Measurements from ENCODE around the gene FNDC8. TPM values are rescaled to one million over a fixed set of nuclear protein-coding genes. Genes with fewer than 3 reads are reported as not detected.

Gene FNDC8
- total and polyA plus RNA-seq, 2 of the 4 experiments (the other 2 are of a cell fraction): not detected

DNA sequence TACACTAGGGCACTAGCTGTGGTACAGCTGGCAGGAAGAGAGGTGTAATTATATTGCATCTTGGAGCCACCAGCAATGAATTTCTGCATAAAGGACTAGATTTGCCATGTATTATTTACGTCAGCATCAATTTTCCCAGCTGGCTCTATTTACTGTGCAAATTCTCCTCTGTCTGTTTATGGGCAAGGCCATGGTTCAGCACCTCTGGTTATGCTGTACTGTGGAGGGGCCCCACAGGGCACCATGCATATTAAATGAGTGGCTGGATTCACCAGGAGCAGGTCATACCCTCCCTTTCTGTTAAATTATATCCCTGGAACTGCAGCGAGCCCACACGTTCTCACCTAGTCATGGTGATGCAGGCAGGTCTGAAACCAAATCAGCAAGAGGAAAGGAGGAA, 21.5 kb upstream of the FNDC8 start:
- Histone ChIP-seq H2AK5ac (ENCODE audit: low read depth, low read length) (no peak overlapping the region), H3K18ac (ENCODE audit: low read depth, low read length) (no peak overlapping the region), H3K4me1 (ENCODE audit: control insufficient read depth, insufficient read depth, low read length) (no peaks in the 10 kb centered on the region), H4K20me1 (ENCODE audit: insufficient read depth, low read length) (no peaks in the 10 kb centered on the region), H3K36me3 (ENCODE audit: control insufficient read depth, insufficient read depth, low read length) (peaks cover 30% of the 10 kb centered on the region), H3K4me3 (ENCODE audit: insufficient read depth, low read depth, low read length) (no peak overlapping the region), H3K4me2 (ENCODE audit: low read depth, low read length) (no peak overlapping the region), H4K8ac (ENCODE audit: low read depth in 2 of 2, low read length in 2 of 2) (no peak overlapping the region), H3K14ac (replicated peaks; ENCODE audit: low read depth, low read length) (no peak overlapping the region), H3K4ac (ENCODE audit: low read depth, low read length) (no peak overlapping the region), H2BK20ac (ENCODE audit: low read depth, low read length) (no peak overlapping the region), H2AK9ac (replicated peaks; ENCODE audit: low read depth, low read length, poor library complexity) (no peak overlapping the region), H2BK15ac (ENCODE audit: low read depth, low read length) (no peak overlapping the region), H3K79me1 (ENCODE audit: low read depth in 1 of 2, low read length in 2 of 2) (no peaks in the 10 kb centered on the region; a peak in 1 of 4 replicates), H2BK5ac (ENCODE audit: low read depth, low read length, poor library complexity, severe bottlenecking) (no peak overlapping the region), H3K23ac (ENCODE audit: low read depth, low read length) (no peak overlapping the region), H3K9me3 (ENCODE audit: control insufficient read depth, insufficient read depth, low read length) (no peaks in the 10 kb centered on the region), H3K56ac (ENCODE audit: extremely low read depth, insufficient read depth, low read length) (no peak overlapping the region), H3K27ac (ENCODE audit: insufficient read depth, low read length) (no peak overlapping the region), H3K9me1 (ENCODE audit: insufficient read depth, low read length) (no peaks in the 10 kb centered on the region; the same call in 1 of the 2 replicates), H4K5ac (ENCODE audit: low read depth, low read length) (no peak overlapping the region), H2AFZ (replicated peaks; ENCODE audit: low read length, poor library complexity) (no peak overlapping the region), H3K27me3 (ENCODE audit: control insufficient read depth, insufficient read depth, low read length) (no peaks in the 10 kb centered on the region), H2BK120ac (ENCODE audit: low read depth, low read length) (no peak overlapping the region), H3K9ac (ENCODE audit: low read depth, low read length) (no peak overlapping the region), H4K91ac (ENCODE audit: insufficient read depth, low read depth, low read length) (no peak overlapping the region)
- BruUV-seq (replicated peaks): no TSS peak
- CTCF ChIA-PET: no interaction called here
- WGBS, 2 experiments (ENCODE audit: extremely low coverage in 2 of 2, insufficient read length in 1 of 2): 100% methylated on average over 1 of the region's 3 CpGs; no CpG with 5 or more reads in 1 of the 2 experiments
- TF ChIP-seq MXI1 (IDR thresholded peaks at IDR 0.05; ENCODE audit: borderline replicate concordance, low read depth, low read length): no peak
- TF ChIP-seq ELK1 (IDR thresholded peaks at IDR 0.05; ENCODE audit: borderline replicate concordance, low read depth, low read length): no peak
- TF ChIP-seq BHLHE40 (IDR thresholded peaks at IDR 0.05; ENCODE audit: low read depth, low read length): no peak
- TF ChIP-seq RCOR1 (IDR thresholded peaks at IDR 0.05; ENCODE audit: insufficient replicate concordance, low read length): no peak
- no peak for TF ChIP-seq CTCF (conservative IDR thresholded peaks at IDR 0.05; ENCODE audit: low read depth, low read length)
- DNase-seq: no peak
- in situ Hi-C loops (cut with MboI; ENCODE audit: low sequenced_read_pairs): loop anchor here (25.0 kb wide), 2 partner anchors 463 to 838 kb away; partner anchors contain the start of genes CCL2 and CCL7
- ATAC-seq (ENCODE audit: low read depth): no peak
- dilution Hi-C loops (cut with HindIII; ENCODE audit: low sequenced_read_pairs, unreplicated experiment): no loop called here
- intact Hi-C loops (cut with micrococcal nuclease): no loop called here
- POLR2A ChIA-PET (ENCODE audit: unreplicated experiment): no interaction called here
